CD4-positive, alpha-beta T cell treated with Interleukin-2 at 100 ng/mL for 4 hours (primary cell): ENCODE data around the gene ZNF593.
A peak's percentile ranks its signal among the peaks of the same experiment; 100 is the strongest.

ENCODE experiments used
- DNase-seq: peaks from one replicate; pipeline ENCODE4 v3.0.0-alpha.2; 2020; ENCODE audit warnings: low spot score

Gene ZNF593

DNA sequence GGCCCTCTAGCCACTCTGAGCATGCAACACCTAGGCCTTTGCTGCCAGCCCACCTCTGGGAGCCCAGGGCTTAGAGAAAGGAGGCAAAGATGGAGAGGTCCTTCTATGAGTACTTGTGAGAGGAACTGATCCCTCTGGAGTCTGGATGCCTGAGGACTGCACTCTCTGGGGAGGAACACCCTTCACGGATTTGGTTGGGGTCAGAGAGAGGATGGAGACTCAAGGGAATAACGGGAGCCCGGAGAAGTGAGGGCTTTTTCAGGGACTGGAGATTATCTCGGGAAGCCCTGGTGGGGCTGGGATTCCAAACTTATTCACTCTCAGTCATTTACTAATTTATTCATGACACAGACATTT, 532 bp upstream of the ZNF593 start:
- no peak for DNase-seq

- no peak for DNase-seq
Measured at GRCh38 chr1:26170472-26170821, 739 bp downstream of the ZNF593 start.

DNA sequence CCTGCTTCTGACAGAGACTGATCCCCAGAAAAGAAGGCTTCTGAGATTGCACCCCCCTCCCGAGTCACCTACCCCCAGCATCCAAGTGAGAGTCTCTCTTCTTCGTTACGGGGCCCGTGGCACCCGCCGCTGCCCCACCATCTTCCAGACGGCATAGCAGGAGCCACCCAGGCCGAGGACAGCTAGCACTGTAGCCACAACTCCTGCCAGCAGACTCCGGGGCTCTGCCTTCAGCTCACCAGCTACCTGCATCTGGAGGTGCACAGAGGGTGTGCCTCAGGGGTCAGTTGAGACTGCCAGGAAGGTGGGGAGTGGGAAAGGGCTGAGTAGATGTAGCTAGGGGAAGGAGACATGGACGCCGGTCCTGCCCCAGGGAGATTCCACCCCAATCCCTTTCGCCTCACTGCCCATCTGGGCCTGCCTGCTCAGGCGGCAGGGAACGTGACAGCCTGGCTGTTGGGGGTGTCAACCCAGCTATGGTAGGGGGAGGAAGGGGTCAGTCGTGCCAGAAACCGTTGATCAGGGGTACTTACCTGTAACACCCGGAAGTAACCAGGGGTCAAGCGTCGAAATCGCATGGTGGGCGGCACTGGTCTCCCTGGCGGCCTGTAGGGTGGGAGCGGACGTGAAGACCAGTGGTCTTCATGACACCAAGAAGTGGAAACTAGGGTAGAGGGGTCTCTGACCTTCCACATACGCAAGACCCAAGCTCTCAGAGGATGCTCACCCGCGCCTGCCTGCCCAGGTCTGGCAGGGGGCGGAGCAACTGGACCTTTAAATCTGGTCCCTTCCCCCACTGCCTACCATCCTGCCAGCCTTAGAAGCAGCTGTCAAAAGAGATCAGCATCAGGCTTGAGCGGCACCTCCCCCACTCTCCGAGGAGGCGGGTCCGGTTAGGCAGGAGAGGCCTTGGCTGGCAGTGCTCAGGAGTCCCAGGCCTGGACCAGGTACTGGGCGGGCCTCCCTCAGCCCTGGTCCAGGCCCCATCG, 1.7 kb downstream of the ZNF593 start, which contains the start of gene ZNF593OS:
TSS of gene ZNF593OS (minus strand) at position 749 of the 989 bp plus-strand sequence. CDS start at position 578, 171 bp downstream.
- no peak for DNase-seq

DNA sequence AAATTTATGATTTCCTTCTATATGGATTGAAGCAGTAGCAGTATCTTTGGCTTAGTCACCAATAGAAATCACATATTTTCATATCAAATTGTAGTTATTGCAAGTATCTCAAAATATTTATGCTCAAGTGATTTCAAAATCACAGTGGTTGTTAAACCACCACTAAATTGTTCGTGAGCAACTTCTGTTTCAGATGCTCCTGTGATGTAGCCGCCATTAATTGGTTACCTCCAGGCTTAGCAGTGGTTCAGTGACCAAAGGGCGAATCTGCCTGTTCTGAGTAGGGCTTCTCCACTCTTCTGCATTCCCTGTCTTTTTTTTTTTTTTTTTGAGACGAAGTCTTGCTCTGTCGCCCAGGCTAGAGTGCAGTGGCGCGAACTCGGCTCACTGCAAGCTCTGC, 5.6 kb downstream of the ZNF593 start:
- no peak for DNase-seq

- DNase-seq = no peak
Measured at GRCh38 chr1:26177182-26177684, 7.5 kb downstream of the ZNF593 start, which contains the start of gene CNKSR1. TSS of gene CNKSR1 (plus strand) at chr1:26177491. CDS start at chr1:26177548, 57 bp downstream.

GRCh38 chr1:26180010-26180506, 10.3 kb downstream of the ZNF593 start:
- DNase-seq = no peak

GRCh38 chr1:26181586-26182382, 12.1 kb downstream of the ZNF593 start:
- DNase-seq = no peak

DNA sequence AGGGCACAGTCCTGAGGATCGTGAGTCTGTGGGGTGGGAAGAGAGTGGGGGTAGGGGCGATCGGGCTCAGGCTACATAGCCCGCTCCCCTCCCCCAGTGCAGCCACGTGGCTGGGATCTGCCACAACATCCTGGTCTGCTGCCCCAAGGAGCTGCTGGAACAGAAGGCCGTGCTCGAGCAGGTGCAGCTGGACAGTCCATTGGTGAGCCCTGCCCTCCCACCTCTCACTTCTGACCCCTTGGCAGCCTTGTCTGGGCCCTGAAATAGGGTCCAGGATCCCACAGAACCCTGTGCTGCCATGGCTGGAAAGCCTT, 12.6 kb downstream of the ZNF593 start:
- no peak for DNase-seq

- DNase-seq = no peak
Measured at GRCh38 chr1:26184086-26184485, 14.4 kb downstream of the ZNF593 start.

DNA sequence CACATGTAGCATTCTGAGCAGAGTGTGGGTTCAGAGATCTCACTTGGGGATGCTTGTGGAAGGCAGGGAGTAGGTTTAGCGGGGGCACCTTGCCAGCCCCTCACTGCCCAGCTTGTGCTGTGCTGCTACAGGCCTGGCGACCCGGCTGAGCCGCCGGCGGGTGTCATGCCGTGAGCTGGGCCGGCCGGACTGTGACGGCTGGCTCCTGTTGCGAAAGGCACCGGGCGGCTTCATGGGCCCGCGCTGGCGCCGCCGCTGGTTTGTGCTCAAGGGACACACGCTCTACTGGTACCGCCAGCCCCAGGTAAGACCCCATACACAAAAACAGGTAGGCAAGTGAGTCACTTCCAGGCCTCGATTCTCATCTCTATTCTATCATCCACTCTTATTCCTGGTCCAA, 15.2 kb downstream of the ZNF593 start:
- no peak for DNase-seq

DNA sequence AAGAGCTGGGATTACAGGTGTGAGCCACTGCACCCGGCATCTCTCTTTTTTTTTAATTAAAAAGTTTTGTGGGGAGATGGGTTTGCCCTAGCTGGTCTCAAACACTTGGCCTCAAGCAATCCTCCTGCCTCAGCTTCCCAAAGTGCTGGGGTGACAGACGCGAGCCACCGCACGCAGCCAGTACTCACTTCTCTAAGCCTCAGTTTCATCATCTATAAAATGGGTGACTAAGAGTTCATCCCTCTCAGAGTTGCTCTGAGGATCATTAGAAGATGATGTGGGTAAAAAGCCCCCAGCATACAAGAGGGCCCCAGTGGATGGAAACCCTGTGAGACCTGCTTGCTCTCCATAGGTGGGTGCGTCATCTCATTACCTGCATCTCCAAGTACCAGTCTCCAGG, 18.2 kb downstream of the ZNF593 start:
- no peak for DNase-seq

GRCh38 chr1:26188477-26188876, 18.8 kb downstream of the ZNF593 start:
- DNase-seq = no peak

GRCh38 chr1:26189331-26189730, 19.6 kb downstream of the ZNF593 start:
- no peak for DNase-seq

DNA sequence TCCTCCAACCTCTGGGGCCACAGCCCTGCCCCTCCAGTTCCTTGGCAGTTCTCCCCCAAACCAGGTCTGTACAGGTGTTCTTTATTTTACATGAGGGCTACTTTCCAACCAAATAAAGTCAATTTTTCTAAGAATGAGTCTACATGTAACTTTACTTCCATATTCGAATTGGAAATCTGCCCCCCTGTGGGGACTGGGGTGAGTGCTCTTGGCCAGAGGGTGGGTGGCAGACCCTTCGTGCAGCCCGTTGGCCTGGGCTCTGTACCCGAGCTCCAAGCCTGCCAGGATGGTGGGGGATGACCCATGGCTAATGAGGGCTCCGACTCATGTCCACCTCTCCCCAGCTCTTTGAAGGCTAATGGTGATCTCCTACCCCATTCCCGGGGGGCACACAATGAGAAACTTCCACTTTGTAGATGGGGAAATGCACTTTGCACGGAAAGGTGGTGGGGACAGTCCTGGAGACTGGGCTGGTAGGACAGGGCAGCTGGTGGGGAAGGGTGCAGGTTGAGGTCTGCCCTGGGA, 20.1 kb downstream of the ZNF593 start:
- no peak for DNase-seq

DNA sequence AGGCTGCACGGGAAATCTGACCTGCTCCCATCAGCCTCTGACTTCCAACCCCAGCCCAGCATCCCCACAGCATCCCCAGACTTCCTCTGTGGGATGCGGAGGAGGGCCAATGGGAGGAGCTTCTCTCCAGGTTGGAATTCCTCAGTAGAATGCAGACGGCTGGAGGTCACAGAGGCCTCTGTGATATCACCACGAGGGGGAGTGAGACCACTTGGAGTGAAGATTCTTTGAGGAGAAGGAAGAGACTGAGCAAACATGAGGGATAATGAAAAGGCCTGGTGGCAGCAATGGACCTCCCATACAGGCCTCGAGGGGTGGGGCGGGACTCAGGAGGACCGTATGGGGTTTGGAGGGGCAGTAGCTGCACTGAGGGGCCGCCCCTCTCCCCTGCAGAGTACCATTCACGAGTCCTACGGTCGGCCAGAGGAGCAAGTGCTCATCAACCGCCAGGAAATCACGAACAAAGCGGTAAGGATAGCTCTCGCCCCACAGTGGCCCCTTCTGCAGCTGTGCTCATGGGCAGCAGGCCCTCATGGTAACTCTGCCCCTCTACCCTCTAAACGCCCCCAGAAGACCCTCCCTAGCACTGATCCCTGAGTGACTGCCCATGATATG, 20.8 kb downstream of the ZNF593 start, which contains the start of gene CATSPER4:
TSS of gene CATSPER4 (plus strand) at position 230 of the 615 bp plus-strand sequence. CDS start at position 256, 26 bp downstream.
- DNase-seq = peak; percentile 24

GRCh38 chr1:26191739-26192138, 22.0 kb downstream of the ZNF593 start:
- DNase-seq = no peak

GRCh38 chr1:26195805-26196204, 26.1 kb downstream of the ZNF593 start:
- no peak for DNase-seq

GRCh38 chr1:26197301-26197700, 27.6 kb downstream of the ZNF593 start:
- DNase-seq = no peak

- DNase-seq = no peak
Measured at GRCh38 chr1:26197813-26198212, 28.1 kb downstream of the ZNF593 start.

DNA sequence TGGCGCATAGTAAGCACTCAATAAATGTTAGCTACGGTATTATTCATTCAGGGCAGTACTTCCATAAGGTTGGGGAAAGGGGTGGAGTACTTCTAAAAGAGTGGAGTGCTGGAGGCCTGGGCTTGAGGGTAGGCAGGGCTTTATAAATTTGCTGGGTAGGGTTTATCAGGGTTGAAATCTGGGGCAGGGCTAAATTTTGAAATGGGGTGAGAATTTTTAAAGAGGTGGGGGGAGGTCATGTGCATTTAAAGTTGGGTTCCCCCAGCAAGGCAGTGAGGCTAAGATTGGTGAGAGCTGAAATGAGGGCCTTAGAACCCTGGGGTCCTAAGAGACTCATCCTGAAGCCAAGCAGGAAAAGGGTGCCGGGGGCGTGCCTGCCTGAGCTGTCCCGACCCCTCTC, 30.7 kb downstream of the ZNF593 start:
- DNase-seq = no peak

- no peak for DNase-seq
Measured at GRCh38 chr1:26203642-26204318, 34.1 kb downstream of the ZNF593 start.
